NAMALWA (cell line): ENCODE results near the gene PLXNA1.

Source experiments
- DNase-seq: peaks from one replicate; pipeline ENCODE4 v3.0.0-alpha.2; 2015; ENCODE audit warnings: low spot score

Gene PLXNA1

DNA sequence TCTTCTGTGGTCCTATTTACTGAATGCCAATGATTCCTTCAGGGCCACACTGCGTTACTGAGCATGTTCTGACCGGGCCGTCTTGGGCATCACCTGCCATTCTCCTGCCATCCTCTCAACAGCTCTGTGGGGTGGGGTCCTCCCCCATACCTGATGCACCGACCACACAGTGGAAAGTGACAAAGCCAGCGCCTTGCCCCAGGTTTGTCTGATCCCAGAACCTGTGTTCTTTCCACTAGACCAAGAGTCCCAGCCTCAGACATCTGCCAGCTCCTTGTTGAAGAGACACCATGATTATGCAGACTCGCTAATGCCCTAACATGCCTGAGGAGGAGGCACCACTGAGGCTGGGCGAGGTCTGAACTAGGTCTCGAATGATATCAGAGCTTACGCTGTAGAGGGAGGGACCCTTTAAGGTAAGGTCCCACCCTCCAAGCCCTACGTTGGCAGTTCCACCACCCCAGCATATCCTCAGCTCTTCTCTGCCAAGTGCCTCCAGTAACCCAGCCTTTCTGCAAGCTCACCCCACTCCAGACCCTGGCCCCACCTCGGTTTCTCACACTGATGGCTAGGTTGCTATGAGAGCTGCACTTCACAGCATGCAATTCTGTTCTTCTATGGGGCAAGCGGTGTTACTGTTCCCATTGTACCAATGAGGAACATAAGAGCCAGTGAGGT lies 29.8 kb upstream of the PLXNA1 start:
- DNase-seq, result no peak

DNA sequence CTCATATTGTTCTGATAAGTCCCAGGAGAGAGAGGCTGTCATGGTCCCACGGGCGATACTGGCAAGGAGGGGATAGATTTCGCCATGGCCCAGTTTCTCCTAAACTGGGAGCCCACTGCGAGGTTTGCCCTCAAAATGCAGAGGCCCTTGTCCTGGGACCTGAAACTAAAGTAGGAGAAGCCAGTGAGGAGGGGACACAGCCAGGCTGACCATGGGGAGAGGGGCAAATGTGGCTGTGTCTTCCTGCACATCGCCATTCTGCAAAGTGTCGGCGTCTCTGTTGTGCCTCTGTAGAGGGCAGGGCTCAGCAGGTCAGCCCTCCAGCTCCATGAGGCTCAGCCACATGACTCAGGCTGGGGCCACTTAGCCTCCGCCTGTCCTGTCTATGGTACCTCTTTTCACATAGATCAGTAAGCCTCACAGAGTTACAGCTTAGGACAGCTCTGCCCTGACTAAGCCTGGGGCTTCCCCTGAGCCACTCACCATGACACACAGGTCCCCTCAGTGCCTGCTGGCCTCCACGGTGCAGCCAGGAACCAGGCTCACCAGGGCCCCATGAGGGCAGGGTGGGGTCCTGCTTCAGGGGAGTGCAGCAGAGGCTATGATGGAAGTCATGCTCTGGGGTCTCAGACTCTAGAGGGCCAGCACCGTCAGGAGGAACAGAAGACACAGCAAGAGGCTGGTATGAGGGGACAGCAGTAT lies 28.6 kb upstream of the PLXNA1 start:
- DNase-seq, result no peak

DNA sequence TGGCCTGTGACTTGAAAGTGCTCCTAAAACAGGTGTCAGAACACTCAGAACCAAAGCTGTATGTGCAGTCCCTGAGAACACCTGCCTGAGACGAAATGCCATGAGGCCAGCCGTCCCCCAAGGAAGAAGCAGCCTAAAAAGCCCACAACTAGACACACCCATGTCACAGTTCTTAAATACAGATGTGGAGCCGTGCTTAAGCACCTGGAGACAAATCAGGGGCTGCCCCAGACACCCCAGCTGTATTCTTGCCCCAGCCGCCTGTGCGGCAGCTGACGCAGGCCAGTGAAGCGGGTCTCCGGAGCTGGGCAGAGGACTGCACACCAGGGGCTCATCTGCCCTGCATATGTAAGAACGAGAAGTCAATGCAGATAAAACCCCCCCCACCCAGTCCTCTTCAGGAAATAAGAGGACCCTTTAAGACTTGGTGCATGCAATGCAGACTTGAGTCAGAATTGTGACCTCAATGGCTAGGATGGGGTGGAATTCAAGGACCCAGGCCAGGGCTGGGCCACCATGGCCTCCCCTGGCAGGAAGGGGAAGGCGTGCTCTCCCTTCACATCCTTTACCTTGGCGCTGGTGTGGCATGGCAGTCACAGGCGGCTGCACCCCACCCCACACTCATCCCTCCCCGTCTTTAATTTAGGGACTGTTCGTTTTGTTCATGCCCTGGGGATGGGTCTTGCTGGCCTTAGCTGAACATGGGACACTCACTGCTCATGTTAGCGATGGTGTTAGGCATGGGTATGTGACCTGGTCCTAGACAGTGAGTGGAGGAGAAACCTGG lies 27.7 kb upstream of the PLXNA1 start:
- peak; percentile 82 for DNase-seq

DNA sequence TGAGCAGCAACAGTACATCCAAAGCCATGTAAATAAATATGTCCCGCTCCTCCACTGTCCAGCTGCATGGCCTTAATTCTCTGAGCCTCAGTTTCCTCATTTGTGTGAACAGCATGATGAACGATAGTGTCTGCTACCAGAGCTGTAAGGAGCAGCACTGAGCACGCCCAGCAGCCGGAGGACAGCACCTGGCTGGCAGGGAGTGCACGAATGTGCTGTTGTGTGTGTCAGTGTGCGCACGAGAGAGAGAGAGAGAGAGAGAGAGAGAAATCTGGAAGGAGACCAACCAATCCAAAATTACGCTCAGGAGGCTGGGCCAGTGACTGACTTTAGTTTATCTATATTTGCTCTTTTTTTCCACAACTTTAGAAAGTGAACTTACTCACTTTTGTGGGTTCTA lies 26.6 kb upstream of the PLXNA1 start:
- DNase-seq, result peak; percentile 46

DNA sequence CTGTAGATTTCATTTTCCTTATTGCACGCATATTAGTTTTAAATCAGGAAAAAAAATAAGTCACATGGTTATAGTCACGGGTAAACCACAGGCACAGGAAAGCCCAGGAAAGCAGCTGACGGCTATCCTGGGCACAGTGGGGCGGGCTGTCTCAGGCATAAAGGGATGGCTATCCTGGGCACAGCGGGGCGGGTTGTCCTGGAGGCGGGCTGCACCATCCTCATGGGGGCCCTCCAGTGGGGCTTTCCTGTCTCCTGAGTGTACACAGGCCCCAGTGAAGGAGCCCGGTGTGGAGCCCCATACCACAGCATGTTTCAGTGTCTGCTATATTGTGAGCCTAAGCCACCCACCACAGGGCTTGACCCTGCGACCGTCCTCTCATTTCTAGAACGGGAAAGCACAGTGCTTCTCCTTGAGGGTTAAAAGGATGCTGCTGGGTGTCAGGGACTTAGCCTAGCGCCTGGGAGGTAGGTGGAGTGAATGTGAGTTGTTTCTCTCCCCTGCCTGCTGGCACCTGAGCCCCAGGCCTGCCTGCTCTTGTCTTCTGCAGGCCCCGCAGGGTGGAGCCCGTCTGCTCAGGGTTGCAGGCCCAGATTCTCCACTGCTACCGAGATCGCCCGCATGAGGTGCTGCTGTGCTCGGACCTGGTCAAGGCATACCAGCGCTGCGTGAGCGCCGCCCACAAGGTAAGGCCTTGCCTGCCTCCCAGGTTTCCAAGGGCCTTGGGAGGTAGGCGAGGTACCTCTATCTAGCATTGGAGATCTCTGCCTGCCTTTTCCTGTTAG lies 25.9 kb upstream of the PLXNA1 start:
- DNase-seq, result no peak

DNA sequence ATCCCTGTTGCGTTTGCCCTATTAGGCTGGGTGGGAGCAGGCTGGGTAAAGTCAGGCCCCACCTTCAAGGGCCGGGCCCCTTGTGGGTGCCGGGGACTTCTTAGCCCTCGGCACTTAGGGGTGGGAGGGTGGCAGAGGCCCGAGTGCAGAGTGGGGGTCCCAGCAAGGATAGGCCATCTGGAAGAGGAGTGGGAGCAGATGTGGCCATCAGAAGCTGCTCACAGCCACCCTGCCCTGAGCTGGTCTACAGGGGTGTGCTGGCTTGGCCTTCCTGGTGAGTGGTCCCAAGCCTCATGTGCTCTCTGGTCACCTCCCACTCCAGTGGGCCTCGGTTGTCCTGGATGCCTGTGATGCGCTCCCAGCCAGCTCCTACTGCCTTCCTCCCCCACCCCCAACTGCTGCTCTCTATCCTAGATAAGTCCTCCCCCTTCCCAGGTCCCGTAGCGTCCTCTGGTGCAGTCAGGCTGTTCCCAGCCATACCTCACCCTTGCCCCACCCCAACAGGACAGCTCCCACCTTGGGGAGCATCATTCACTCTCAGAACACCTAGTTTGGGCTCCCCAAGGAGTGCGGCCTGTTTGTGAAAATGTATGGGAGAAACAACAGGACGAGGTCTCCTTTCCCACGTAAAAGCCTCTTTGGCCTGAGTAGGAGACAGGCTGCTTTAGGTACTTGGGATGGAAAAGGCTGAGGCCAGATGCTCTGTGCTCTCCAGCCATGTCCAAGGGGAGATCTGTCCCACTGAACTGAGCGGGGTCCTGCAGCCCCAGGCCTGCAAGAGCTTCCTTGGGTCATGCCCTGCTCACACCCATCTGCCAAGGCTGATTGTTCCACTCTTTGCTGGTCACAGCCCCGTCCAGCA lies 24.9 kb upstream of the PLXNA1 start:
- DNase-seq, result no peak

DNA sequence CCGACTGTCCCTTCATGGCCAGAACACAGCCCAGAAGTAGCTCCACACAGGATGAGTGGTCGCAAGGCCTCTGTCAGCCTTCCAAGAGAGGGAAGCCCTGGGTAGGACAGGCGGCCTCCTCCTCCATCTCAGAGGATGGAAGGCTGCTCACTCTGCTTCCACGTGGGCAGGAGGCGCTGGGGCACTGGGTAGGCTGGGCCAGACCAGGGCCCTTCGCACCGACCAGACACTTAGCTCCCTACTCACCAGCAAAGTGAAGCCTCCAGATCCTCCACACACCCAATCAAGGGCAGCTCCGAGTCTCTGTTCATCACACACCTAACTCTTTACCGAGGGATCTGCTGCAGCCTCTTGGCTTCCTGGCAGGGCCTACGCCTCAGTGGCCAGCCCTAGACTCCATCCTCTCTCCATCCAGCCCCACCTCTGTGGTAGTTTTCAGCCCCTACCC lies 24.3 kb upstream of the PLXNA1 start:
- no peak for DNase-seq

DNA sequence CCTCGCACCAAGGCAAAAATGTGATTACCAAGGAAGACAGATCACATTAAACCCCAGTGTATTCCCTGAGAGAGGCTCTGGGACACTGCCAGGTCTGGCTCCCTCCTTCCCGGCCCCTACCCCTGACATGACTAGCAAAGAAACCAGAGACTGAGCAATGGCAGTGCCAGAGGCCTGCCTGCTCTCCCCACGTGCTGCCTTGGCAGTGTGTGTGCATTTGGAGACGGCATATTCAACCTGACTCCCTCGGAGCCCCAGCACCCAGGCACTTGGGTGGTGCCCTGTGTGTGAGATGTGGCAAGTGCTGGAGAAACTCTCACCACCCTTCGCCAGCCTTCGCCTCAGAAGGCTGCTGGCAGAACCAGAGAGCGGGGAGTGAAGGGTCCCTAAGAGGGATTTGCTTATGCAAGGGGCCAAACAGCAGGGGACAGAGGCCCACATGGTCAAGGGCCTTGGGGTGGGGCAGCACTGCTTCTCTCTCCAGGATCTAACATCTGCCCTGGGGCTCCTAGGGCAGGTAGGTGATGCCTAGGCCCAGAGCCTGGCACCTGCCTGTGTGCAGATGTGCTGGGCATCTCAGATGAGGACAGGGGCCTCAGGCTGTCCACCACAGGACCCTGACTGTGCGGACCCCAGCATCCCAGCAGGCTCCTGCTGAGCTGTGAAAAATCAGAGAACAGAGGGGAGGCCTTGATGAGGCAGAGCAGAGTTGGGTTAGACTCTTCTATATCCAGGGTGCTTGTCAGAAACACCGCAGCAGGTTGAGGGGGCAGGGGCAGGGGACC lies 23.6 kb upstream of the PLXNA1 start:
- DNase-seq, result no peak

DNA sequence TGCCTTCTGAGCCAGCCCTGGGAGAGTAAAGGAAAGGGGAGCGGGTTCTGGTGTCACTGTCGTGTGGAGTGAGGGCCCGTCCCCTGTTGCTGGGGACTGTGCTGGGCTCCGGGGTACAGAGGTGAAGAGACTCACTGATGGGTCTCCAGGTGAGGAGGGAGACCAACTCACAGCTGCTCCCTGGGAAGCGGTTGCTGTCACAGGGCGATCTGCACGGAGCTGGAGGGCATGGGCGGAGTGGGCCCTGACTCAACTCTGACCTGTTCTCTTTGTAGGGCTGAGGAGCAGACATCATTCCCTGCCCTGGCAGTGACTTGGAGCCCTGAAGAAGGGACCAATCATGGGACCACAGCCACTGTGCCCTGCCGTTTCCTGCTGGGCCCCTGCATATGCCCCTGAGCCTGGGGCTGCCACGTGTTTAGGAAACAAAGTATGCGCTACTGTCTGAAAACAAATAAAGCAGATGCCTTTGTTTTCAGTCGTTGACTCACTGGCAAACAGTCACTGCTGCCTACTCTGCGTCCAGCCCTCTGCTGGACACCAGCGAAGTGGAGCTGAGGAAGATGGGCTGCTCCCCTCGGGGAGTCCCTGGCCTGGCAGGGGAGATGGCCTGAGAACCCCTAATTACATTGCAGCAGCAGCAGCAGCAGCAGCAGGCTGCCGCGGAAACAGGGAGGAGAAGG lies 22.9 kb upstream of the PLXNA1 start:
- DNase-seq, result no peak

DNA sequence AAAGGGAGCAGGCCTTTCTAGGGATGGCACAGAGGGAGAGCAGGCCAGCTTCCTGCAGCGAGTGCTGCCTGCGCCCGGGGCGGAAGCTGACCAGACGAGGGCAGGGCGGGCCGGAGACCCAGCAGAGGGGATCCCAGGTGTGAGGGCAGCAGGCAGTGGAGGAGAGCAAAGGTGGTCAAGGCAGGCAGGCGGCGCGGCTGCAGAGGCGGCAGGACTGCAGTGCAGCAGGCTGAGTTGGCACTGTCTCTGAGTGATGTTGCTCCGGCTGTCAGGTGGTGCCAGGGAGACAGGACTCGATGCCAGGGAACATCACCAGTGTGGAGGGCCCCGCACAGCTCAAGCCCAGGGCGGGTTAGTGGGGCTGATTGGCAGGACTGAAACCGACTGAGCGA lies 22.3 kb upstream of the PLXNA1 start:
- no peak for DNase-seq

DNA sequence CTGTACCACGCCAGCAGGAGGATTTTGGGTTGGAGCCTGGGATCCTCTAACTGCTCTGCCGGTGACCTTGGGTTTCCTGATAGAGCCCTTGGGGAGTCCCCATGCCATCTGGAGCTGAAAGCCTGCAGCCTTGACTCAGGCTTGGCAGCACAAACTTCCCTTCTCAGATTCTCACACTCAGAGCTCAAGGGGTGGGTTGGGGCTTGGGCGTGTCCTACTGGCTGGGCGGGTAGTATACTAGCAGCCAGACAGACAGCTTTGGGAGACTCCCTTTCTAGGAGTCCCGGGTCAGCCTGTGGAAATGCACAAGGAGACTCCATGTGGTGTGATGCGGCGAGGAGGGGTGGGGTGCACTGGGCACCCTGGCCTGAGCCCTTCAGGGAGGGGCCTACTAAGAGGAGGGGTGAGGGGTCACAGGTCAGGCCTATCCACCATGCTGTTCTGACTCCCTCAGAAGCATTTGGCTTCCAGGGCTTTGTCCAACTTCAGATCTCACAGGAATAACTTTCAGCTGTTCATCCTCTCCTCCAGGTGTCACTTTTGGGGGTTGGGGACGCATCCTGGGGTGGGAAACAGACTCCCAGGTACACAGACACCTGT lies 21.6 kb upstream of the PLXNA1 start:
- peak; percentile 23 for DNase-seq

DNA sequence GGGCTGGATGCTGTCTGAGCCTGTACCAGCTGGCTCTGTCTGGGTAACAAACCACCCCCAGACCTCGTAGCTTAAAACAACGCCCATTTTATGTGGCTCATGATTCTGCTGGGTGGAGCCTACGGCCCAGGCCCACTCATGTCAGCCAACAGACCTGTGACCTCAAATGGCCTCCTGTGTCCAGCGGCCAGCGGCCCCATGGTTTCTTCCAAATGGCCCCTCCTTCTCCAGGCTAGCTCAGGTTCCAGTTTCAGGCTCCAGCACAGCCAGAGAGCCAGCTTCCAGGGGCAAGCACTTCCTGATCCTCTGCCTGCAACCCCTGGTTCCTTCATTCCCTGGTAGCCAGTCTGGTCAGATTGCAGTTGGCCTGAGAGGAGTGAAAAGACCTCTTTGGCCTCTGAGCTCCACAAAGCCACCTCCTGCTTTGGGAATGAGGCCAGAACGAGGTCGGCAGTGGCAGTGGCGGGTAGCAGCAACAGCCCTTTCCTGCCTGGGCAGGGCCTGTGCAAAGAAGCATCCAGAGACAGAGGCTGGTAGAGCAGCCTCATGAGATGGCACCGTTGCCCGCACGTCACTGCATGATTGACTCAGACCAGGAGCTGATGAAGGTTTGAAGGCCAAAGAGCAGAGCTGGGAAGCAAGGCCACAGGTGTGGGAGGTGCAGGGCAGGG lies 21.0 kb upstream of the PLXNA1 start:
- DNase-seq, result no peak

DNA sequence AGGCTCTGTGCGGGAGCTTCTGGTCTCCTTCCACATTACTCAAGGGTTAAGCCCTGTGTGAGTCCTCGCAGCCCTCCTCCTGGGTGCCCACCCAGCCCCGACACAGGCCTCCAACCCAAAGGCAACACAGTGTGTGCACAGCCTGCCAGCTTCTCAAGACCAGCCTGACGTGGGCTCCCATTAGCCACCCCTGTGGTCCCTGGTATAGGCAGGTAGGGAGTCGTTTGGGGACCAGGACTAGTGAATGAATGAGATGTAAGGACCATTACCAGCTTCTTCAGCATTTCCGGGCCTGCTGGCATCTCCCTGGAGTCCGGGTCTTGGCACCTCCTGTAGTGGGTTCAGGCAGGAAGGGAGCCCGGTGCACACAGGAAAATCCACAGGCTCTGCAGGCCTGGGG lies 20.2 kb upstream of the PLXNA1 start:
- no peak for DNase-seq

DNA sequence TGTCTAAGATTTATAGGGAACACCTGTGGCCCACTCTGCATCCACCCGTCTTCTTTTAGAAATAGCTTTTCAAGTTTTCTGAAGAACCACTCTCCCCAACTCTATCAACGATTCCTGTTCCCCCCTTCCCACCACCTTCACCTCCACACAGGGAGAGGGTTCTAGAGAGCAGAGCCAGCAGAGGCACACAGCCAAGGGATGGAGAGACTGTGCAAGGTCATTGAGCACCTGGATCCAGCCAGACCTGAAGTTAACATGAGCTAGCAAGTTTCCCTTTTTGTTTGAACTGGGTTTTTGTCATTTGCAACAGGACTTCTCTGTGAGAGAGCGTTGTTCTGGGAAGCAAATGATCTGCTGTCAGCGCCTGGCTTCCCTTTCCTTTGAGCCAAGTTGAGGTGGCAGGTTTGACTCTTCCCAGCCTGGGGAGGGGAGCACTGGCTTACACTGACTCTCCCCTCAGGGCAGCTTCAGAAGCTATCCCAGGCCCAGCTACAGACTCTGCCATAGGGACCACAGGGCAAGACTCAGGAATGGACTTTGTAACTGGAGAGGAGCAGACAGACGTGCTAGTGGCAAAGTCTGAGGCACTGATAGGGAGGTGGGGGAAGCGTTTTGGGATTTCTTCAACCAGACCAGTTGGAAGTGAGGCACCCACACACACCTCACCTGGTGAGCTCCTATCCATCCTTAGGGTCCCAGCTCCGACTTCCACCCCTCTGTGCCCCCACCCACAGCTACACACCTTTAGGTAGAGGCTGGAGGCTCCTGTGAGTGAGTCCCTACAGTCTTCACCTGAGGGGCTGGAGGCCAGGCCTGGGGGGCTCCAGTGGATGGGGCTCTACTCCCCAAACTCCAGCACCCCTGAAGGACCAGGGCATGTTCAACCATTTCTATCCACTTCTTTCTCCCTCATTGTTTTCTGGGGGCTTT lies 19.4 kb upstream of the PLXNA1 start:
- no peak for DNase-seq

DNA sequence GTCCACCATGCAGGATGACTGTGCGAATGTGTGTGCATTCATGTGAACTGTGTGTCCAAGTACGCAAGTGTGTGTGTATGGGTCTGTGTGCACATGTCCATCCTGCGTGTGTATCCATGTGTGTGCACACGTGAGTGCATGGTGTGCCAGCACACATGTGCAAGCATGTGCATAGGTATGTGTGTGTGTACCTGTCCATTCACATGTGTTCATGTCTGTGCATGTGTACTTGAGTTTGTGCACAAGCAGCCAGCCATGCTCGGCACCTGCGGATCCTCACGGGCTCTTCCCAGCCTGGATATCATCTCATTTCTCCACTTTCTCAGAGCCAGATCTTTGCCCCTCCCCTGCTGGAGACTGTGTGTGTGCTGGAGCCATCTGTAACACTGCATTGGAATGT lies 18.7 kb upstream of the PLXNA1 start:
- no peak for DNase-seq

DNA sequence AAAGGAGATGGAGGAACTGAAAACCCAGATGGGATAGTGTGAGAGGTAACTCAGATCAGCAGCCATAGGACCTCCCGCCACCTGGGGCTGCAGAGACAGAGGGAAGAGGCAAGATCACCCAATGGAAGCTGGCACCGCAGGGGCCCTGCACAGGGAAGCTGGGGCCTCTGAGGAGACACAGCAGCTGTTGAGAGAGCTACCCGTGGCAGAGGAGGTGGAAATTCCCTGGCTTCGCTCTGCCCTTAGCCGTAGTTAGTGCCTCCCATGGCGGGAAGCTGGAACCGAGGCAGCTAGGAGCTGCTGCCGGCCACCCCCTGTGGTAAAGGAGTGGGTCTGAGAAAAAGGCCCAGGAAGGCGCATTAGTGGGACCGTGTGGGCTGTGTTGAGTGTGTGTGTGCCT lies 18.0 kb upstream of the PLXNA1 start:
- DNase-seq, result no peak

DNA sequence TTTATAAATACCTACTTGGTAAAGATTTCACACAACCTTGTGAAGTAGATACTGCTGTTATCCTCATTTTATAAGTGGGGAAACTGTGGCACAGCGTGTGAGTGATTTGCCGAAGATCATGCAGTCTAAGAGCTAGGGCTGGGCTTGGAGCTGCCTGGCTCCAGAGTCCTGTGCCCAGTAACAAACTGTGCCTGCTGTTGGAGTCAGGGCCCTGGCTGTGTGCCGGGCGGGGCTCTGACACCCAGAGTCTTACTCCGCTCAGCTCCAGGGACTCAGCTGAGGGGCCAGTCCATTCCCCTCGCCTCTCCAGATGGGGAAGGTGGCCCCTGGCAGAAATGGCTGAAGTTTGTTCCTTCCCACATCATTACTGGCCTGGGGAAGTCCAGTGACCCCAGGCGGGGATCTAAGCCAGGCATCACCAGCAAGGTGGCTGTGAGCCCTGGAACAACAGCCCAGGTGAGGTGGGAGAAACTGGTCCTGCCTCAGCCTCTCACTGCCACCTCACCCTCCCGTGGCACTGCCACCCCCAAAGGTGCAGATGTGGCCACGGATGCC lies 17.3 kb upstream of the PLXNA1 start:
- DNase-seq, result no peak

DNA sequence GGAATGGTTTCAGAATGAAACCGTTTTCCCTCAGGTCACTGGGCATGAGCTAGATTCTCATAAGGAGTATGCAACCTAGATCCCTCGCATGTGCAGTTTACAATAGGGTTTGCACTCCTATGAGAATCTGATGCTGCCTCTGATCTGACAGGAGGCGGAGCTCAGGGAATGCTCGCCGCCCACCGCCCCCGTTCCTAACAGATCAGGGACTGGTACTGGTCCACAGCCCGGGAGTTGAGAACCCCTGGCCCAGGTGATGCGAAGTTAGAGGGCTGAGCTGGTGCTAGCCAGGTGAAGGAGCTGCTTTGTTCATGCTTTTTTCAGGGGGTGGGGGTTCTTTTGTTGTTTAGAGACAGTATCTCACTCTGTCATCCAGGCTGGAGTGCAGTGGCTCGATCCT lies 15.5 kb upstream of the PLXNA1 start:
- no peak for DNase-seq
